Adipocyte (in vitro differentiated cells): ENCODE results near the gene AMHR2.
"Not testable (repeated sequence)": the region's sequence is repeated elsewhere in the genome, so short reads cannot be mapped to it uniquely, and the experiment has no call there.

ENCODE experiments used
- DNase-seq: peaks from one replicate; pipeline ENCODE4 v3.0.0-alpha.2; 2015; ENCODE audit warnings: low read depth
- H3K27me3 ChIP-seq: replicated peaks from 2 replicates; pipeline ENCODE4 v1.7.0; 2013; ENCODE audit warnings: mild to moderate bottlenecking, low read length, moderate library complexity; ENCODE audit not compliant: control insufficient read depth, insufficient read depth
- H3K36me3 ChIP-seq: 2 replicates; pipeline ENCODE4 v1.7.0; 2013; ENCODE audit warnings: low read length, mild to moderate bottlenecking, moderate library complexity; ENCODE audit not compliant: control insufficient read depth, insufficient read depth, severe bottlenecking
- H3K4me1 ChIP-seq: 2 replicates; pipeline ENCODE4 v1.7.0; 2013; ENCODE audit warnings: mild to moderate bottlenecking, low read length, moderate library complexity; ENCODE audit not compliant: control insufficient read depth, insufficient read depth
- H3K4me3 ChIP-seq: 2 replicates; pipeline ENCODE4 v1.7.0; 2013; ENCODE audit warnings: mild to moderate bottlenecking, low read length, moderate library complexity
- H3K9ac ChIP-seq: 2 replicates; pipeline ENCODE4 v1.7.0; 2013; ENCODE audit warnings: mild to moderate bottlenecking, low read length, moderate library complexity
- H3K9me3 ChIP-seq: 2 replicates; pipeline ENCODE4 v1.7.0; 2013; ENCODE audit warnings: mild to moderate bottlenecking, low read length, moderate library complexity; ENCODE audit not compliant: control insufficient read depth

The AMHR2 gene

DNA sequence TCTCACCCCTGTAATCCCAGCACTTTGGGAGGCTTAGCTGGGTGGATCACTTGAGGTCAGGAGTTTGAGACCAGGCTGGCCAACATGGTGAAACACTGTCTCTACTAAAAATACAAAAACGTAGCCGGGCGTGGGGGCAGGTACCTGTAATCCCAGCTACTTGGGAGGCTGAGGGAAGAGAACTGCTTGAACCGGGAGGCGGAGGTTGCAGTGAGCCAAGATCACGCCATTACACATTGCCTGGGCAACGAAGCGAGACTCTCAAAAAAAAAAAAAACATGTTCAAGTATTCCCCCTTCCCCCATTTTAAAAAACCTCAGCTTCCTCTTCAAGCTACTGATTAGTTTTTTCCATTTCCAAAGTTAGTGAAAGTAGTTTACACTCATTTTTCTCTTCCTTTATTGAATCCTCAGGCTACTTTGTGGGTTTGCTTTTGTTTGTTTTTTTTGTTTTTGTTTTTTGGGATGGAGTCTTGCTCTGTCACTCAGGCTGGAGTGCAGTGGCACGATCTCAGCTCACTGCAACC lies 6.3 kb upstream of the AMHR2 start:
- H3K9me3 ChIP-seq, H3K27me3 ChIP-seq, H3K9ac ChIP-seq, H3K4me3 ChIP-seq, DNase-seq: not testable (repeated sequence)
- Histone ChIP-seq H3K36me3 (peaks cover 11% of the 10 kb centered on the region), H3K4me1 (peaks cover 37% of the 10 kb centered on the region)

DNA sequence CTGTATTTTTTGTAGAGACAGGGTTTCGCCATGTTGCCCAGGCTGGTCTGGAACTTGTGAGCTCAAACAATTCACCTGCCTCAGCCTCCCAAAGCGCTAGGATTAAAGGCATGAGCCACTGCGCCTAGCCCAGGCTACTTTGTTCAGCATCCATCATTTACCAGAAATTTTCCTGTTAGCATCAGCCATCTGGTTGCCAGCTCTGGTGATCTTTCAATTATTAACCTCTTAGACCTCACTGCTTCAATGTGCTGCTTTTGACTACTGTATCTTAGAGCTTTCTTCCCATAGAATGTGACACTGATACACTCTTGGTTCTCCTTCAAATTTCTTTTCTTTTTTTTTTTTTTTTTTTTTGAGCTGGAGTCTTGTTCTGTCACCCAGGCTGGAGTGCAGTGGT lies 5.4 kb upstream of the AMHR2 start:
- Histone ChIP-seq H3K36me3 (peaks cover 6% of the 10 kb centered on the region), H3K27me3 (no peaks in the 10 kb centered on the region), H3K9me3 (no peaks in the 10 kb centered on the region), H3K4me3 (no peak overlapping the region), H3K4me1 (peaks cover 28% of the 10 kb centered on the region), H3K9ac (no peak overlapping the region)
- DNase-seq: no peak

DNA sequence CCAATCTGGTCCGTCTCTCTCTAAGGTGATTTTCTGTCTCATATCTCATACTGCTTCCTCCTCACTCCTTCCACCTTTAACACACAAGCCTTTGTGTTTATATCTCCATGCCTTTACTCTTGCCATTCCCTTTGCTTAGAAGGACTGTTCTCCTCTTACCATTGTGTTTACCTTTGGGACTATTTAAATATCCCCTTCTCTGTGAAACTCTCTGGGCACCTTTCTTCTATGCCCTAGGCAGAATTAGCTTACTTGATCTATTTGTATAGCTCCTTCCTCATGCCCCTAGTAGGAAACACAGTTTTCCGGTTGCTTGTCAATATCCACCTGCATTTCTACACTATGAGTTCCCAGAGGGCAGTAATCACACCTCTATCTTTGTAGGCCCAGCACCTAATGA lies 3.9 kb upstream of the AMHR2 start:
- Histone ChIP-seq H3K4me1 (peaks cover 14% of the 10 kb centered on the region), H3K36me3 (no peaks in the 10 kb centered on the region), H3K9ac (no peak overlapping the region), H3K4me3 (no peak overlapping the region), H3K9me3 (no peaks in the 10 kb centered on the region), H3K27me3 (peaks cover 8% of the 10 kb centered on the region)
- DNase-seq: no peak

DNA sequence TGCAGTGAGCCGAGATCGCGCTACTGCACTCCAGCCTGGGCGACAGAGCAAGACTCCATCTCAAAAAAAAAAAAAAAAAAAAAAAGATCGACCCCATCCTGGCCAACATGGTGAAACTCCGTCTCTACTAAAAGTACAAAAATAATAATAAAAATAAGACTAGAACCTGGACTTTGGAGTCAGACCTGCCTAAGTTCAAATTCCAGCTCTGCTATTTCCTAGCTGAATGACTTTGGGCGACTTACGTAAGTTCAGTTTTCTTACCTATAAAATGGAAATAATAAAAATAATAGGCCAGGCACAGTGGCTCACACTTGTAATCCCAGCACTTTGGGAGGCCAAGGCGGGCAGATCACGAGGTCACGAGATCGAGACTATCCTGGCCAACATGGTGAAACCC lies 1.4 kb upstream of the AMHR2 start:
- not testable (repeated sequence) for H3K27me3 ChIP-seq, H3K9ac ChIP-seq, H3K4me3 ChIP-seq, H3K4me1 ChIP-seq, H3K9me3 ChIP-seq, DNase-seq, H3K36me3 ChIP-seq

DNA sequence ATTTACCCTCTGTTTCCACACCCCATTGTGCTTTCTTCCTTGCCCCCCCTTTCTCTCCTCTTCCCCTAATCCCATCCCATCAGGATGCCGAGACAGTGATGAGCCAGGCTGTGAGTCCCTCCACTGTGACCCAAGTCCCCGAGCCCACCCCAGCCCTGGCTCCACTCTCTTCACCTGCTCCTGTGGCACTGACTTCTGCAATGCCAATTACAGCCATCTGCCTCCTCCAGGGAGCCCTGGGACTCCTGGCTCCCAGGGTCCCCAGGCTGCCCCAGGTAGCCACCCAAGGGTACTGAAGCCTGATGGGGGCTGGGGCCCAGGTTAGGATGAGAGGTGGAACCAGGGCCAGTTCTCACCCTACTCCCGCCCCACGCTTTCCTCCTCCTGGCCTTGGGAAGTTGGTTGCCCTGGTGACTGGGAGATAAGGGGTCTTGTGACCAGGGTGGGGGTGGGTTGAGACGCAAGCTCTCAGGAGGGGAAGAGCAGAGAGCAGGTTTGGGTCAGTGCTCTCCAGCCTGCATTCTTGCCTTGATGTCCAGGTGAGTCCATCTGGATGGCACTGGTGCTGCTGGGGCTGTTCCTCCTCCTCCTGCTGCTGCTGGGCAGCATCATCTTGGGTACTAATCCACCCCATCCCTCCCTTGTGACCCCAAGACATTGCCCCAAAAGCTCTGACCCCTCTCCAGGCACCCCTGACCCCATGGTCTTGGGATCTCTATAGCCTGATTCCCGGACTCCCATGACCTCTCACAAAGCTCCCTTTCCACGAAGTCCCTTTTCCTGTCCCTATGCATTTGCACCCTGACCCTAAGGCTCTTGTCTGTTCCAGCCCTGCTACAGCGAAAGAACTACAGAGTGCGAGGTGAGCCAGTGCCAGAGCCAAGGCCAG lies 1.2 kb downstream of the AMHR2 start:
- DNase-seq: no peak
- Histone ChIP-seq H3K9me3 (no peaks in the 10 kb centered on the region), H3K4me1 (peaks cover 4% of the 10 kb centered on the region), H3K4me3 (no peak overlapping the region), H3K27me3 (peaks cover 8% of the 10 kb centered on the region), H3K9ac (no peak overlapping the region), H3K36me3 (no peaks in the 10 kb centered on the region)

DNA sequence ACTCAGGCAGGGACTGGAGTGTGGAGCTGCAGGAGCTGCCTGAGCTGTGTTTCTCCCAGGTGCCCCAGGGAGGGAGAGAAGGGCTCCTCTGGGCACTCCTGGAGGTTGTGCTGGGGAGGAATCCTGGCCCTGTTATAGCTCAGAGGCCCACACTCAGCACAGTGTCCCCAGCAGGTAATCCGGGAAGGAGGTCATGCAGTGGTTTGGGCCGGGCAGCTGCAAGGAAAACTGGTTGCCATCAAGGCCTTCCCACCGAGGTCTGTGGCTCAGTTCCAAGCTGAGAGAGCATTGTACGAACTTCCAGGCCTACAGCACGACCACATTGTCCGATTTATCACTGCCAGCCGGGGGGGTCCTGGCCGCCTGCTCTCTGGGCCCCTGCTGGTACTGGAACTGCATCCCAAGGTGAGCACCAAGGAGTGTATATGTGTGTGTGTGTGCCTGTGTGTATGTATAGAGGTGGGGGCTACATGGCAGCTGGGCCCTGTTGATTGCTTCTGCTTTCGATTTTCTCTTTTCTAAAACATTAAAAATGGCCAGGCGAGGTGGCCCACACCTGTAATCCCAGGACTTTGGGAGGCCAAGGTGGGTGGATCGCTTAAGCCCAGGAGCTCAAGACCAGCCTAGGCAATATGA lies 2.0 kb downstream of the AMHR2 start:
- Histone ChIP-seq H3K4me3 (no peak overlapping the region), H3K4me1 (peaks cover 4% of the 10 kb centered on the region), H3K36me3 (no peaks in the 10 kb centered on the region), H3K9me3 (no peaks in the 10 kb centered on the region), H3K27me3 (peaks cover 8% of the 10 kb centered on the region), H3K9ac (no peak overlapping the region)
- no peak for DNase-seq

DNA sequence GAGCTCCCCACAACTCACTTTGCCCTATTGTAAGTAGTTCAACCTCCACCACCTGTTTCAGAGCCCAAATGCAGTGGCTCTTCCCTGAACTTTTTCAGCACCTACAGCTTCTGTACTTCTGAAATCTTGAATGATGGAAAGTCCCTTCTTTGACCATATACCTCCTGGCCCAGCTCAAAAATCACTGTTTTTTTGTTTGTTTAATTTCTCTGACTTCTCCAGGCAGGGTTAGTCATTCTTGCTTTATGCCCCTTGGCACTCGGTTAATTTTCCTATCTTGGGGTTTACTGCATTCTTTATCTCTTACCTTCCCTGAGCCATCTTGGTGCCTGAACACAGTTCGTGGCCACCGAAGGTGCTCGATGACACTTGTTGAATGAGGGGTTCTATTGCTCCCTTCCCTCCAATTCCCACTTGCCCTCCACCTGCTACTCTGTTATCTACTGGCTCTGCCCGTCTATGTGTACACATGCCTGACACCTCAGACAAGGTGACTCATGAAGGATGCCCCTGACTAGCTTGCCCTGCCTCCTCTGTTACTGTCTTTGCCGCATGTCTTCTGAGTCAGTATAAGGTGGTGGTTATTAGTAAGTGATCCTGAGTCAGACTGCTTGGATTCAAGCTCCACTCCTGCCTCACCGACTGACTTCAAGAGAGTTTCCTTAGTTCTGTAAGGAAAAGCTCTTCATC lies 4.4 kb downstream of the AMHR2 start:
- Histone ChIP-seq H3K4me3 (no peak overlapping the region), H3K27me3 (peaks cover 8% of the 10 kb centered on the region), H3K4me1 (no peaks in the 10 kb centered on the region), H3K9ac (no peak overlapping the region), H3K36me3 (no peaks in the 10 kb centered on the region), H3K9me3 (no peaks in the 10 kb centered on the region)
- DNase-seq: peak; percentile 50

DNA sequence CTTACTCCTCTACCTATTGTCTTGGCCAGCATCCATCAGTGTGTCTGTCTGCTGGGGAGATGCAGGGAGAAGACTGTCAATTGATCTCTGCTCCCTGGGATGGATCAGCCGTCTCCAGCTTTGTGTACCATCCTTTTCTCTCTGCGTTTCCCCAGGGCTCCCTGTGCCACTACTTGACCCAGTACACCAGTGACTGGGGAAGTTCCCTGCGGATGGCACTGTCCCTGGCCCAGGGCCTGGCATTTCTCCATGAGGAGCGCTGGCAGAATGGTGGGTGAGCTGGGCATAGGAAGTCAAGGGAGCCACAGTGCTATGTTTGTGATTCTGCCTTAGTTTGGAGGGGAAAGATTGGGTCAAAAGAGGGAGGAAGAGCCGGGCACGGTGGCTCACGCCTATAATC lies 5.1 kb downstream of the AMHR2 start:
- Histone ChIP-seq H3K27me3 (peaks cover 4% of the 10 kb centered on the region), H3K9ac (no peak overlapping the region), H3K9me3 (no peaks in the 10 kb centered on the region), H3K4me1 (no peaks in the 10 kb centered on the region), H3K4me3 (no peak overlapping the region), H3K36me3 (no peaks in the 10 kb centered on the region)
- no peak for DNase-seq

DNA sequence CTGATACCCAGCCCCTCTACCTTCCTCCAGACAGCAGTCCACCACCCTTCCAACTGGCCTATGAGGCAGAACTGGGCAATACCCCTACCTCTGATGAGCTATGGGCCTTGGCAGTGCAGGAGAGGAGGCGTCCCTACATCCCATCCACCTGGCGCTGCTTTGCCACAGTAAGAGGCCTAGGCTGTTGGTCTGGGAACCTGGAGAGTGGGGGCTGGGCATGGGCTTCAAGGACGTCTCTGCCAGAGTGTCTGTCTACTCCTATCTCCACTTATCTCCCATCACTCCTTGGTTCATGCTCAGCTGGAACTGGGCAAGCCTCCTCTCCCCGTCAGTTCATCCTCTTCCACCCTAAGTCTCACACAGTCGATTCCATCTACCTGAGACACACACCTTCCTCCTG lies 6.5 kb downstream of the AMHR2 start:
- DNase-seq: no peak
- H3K9me3 ChIP-seq: no peaks in the 10 kb centered on the region
- no peak overlapping the region for H3K4me3 ChIP-seq
- no peak overlapping the region for H3K9ac ChIP-seq
- H3K4me1 ChIP-seq: no peaks in the 10 kb centered on the region
- no peaks in the 10 kb centered on the region for H3K36me3 ChIP-seq
- no peaks in the 10 kb centered on the region for H3K27me3 ChIP-seq

DNA sequence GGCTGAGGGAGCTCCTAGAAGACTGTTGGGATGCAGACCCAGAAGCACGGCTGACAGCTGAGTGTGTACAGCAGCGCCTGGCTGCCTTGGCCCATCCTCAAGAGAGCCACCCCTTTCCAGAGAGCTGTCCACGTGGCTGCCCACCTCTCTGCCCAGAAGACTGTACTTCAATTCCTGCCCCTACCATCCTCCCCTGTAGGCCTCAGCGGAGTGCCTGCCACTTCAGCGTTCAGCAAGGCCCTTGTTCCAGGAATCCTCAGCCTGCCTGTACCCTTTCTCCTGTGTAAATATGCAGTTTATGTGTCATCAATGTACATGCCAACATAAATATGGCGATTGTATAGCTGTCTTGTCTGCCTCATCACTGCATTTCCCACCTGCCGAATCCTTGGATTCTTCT lies 7.5 kb downstream of the AMHR2 start:
- no peak for DNase-seq
- Histone ChIP-seq H3K27me3 (no peaks in the 10 kb centered on the region), H3K9me3 (no peaks in the 10 kb centered on the region), H3K4me3 (no peak overlapping the region), H3K4me1 (no peaks in the 10 kb centered on the region), H3K36me3 (no peaks in the 10 kb centered on the region), H3K9ac (no peak overlapping the region)

DNA sequence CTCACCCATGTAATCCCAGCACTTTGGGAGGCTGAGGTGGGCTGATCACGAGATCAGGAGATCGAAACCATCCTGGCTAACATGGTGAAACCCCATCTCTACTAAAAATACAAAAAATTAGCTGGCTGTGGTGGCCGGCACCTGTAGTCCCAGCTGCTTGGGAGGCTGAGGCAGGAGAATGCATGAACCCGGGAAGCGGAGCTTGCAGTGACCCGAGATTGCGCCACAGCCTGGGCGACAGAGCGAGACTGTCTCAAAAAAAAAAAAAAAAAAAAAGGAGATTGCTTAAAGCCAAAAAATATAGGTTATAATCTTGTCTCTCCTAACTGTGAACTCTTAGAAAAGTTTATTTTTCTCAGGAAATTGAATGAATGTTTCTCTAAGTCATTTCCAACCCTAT lies 11.7 kb downstream of the AMHR2 start:
- H3K27me3 ChIP-seq, H3K9me3 ChIP-seq, H3K36me3 ChIP-seq, H3K4me1 ChIP-seq, DNase-seq, H3K4me3 ChIP-seq, H3K9ac ChIP-seq: not testable (repeated sequence)
